Glomerular visceral epithelial cell (primary cell): ENCODE results near the gene APBB1.

Source experiments
- DNase-seq: peaks from one replicate; pipeline ENCODE4 v3.0.0-alpha.2; 2016; ENCODE audit errors: extremely low spot score

The APBB1 gene

DNA sequence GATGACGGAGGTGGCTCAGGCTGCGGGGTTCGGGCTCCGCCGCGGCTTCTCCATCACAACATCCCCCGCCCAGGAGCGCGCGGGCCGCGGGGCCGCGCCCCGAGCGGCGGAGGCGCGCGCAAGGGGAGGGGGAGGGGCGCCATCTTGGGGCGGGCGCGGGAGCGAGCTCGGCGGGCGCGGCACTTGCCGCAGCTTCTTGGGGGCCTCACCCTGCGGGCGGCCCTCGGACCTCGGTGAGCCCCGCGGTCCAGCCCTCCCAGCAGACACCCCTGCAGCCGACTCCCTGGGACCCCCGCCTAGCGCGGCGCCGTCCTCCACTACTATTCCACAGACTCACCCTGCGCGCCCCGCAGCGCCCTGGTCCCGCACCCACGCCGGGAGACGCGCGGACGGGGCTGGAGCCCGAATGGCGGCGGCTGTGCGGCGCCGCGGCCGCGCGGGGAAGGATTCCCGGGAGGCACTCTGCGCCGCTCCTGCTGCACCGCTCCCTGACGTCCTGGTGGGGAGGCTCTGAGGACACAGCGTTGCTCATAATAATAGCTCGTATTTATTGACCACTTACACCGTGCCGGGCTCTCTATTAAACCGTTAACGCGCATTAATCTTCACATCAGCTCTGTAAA is at the start of gene APBB1:
APBB1 (minus strand) TSS at position 86 of the 623 bp plus-strand sequence. CDS start 7,747 bp downstream, outside the sequence.
- peak; percentile 60 for DNase-seq

DNA sequence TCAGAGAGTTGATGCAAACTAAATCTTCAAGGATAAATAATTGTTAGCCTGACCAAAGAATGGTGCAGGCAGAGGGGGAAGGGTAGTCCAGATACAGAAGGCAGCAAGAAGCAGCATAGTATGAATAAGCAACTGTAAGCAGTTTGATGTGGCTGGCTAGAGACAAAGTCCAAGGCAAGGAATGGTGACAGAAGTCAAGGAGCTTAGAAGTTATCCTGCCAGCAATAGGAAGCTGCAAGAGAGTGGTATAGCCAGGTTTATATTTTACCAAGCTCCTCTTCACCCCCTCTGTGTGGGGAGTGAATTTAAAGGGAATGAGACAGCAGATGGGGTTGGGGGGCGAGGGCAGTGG is 40.2 kb upstream of the APBB1 start:
- no peak for DNase-seq

GRCh38 chr11:6458352-6459098 is 39.6 kb upstream of the APBB1 start:
- DNase-seq: no peak

GRCh38 chr11:6457581-6458320 is 38.9 kb upstream of the APBB1 start:
- DNase-seq: no peak

- no peak for DNase-seq
These were observed 37.6 kb upstream of the APBB1 start for GRCh38 chr11:6456361-6457073.

DNA sequence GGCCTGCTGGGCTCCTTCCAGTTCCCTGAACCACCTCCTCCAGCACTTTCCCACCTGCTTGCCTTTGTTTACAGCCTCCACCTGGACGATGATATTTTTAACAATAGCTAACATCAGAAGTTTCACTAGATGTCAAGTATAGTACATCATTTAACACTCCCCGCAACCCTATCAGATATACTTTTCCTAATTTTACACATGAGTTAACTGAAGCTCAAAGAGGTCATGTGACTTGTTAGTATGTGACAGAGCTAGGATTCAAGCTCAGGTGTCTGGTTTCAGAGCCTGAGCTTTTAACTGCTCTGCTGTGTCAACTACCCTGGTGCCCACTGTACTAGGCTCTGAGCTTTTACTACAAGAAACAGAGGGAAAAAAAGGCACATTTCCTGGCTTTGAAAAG is 36.2 kb upstream of the APBB1 start:
- DNase-seq: no peak

DNA sequence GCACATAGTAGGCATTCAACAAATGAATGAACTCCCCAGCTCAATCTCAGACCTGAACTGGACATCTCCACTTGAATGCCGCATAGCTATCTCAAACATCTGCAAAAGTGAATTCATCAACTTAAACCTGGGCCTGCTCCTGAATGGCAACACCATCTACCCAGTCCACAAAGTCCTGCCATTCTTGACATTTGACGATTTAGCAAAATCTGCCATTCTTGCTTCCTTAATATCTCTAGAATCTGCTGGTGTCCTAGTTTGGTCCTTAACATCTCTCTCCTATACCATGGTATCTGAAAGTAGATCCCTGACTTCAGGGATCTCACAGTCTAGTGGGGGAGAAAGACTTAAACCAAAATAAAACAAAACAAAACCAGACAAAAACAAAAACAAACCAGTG is 34.3 kb upstream of the APBB1 start:
- DNase-seq: no peak

DNA sequence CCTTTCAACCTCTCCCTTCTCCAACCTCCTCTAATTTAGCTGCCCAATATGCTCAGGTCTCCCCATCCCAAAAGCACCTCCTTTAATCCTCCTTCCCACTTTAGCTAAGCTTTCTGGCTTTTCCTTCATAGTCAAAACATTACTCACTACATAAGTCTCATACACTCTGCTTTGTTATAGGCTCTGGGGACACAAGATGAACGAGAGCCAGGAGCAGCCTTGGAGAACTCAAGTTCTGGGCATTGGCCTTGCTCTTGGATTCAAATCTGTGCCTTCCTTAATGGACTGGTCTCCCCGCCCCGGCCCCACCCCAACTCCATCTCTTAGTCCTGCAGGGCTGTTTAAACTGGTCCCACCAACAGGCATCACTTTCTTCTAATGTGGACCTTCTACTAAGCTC is 33.3 kb upstream of the APBB1 start:
- no peak for DNase-seq

DNA sequence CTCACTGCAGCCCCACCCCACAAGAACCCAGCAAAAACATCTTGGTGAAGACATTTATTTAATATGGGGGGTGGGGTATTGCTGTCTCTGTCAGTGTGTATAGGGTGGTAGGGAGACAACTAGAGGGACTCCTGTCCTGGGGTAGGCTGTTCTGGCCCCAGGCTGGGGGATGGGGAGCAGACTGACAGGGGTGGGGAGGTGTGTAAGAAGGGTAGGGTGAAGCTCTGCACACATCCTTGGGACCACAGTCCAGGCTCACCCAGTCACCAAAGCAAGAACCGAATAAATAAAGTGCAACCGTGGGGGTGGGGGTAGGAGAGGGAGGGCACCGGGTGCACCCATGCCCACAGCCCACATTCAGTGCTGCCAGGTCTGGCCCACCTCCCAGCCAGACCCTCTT is 29.7 kb upstream of the APBB1 start:
- DNase-seq: no peak

DNA sequence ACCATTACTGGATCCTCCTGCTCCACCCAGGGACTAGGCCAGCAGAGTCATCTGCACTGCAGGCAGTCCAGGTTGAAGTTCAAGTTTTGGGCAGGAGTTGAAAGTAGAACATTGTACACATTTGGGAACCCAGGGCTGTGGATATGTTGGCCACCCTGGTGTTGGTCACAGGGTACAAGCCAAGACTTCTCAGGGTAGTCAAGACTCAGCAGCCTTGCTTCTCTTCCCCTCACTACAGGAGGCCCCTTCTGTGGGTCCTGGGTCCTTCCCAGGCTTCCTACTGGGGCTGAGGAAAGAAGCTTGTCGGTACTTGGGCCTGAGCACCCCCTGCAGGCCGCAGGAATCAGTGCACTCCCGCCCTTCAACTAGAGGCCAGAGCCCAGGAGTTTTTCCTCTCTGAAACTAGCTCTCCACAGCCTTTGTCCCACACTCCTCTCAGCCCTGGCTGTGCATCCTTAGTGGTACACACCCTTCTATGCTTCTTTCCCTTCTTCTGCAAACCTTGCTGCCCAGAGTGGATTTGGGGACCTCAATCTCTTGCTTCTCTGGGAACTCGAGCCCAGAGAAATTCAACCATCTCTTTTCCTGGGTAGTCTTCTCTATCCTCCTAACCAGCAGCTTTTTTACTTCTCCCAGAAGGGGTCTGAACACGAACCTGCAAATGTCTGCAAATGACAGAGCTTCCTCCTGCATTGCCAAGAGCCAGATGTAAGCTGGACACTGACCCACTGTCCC is 24.5 kb upstream of the APBB1 start:
- peak; percentile 52 for DNase-seq

DNA sequence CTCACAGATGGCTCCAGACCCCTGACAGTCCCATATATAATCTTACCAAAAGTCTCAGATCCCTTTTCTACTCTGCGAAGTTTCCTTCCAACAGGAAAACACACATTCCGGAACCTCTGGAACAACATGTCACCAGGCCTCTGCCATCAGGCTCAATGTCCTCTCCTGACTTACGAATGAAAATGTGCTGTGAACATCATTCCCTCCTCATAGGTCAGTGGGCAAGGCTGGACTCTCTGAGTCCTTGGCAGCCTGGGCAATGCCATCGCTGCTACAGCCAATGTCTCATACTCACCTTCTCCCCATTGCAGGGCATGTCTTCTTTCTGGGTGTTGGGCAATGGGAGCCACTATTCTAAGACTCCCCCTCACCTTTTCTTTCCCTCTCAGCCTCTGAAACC is 23.5 kb upstream of the APBB1 start:
- no peak for DNase-seq

DNA sequence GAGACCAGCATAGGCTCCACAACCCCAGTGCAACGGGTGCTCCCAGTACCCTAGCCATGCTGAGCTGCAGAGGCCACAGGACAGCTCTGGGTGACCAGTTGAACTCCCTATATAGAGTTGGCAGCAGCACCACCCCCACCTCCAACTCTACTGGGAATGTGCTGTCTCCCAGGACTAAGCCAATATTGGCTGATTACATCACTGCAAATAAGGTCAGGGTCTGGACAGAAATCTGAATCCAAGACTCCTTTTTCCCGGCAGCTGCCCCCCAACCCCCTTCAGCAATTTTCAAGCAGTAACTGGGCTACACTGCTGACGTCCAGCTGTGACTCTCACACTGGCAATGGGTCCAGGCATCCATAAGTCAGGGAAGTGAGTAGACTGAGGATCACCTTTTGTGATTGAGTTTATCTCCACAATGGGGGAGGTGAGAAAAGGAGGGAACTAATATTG is 22.0 kb upstream of the APBB1 start, which contains the start of gene HPX:
HPX (minus strand) TSS at position 82 of the 453 bp plus-strand sequence; CDS start at position 58, 24 bp downstream.
- DNase-seq: no peak

DNA sequence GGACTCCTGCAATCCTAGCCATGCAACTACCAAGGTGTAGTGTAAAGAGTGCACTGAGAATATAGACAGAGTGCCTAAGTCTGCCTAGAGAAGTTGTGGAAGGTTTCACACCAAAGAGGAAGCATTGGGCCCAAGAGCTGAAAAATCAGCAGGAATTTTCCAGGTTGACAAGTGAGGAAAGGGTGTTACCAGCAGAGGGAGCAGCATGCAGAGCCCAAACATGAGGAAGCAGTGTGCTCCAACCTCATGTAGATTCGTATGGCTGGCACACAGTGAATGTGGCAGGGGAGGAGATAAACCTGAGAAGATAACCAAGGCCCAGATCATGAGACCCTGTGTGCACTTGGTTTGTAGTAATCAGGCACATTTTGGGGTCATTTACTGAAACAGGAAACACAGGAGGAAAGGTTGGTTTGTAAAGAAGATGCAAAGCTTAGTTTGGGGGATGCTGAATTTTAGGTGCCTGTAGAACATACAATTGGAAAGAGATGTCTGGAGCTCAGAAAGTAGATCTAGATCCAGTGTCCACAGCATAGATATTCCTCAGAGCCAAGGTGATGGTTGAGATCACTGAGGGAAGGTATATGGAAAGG is 20.2 kb upstream of the APBB1 start:
- DNase-seq: peak; percentile 50

DNA sequence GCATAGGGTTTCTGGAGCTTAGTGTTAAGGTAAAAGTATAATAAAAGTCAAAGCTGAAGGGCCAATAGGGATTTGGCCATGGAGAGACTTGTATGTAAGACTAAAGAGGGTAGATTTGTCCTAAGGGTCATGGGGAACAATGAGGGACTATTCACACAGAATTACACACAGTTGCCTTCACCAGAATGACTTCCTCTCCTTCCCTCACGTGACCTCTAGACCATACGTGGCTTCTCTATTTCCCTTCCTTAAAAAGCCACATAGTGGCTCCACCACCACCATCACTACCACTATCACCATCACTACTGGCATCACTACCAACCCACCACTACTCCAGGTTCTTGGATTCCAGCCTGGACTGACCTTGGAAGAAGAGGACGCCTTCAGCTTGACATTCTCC is 19.1 kb upstream of the APBB1 start:
- no peak for DNase-seq

DNA sequence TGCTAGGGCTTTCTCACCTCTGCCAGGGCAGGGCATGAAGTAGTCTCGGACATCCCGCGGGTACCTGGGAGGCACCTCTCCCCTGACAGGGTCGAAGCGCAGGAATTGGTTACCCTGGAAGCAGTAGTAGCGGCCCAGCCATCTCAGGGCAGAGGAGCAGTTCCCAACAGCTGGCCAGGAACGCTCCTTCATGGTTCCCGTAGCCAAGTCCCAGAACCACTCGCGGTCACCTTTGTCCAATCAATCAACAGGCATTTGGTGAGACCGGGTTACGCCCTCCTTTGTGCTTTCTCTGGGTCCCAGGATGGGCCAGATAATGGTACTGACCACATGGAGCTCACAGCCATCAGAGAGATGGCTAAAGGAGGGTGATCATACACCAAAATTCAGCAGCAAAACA is 18.5 kb upstream of the APBB1 start:
- DNase-seq: no peak

- DNase-seq: no peak
These were observed 15.2 kb upstream of the APBB1 start for GRCh38 chr11:6433998-6434660.

- peak; percentile 87 for DNase-seq
These were observed 13.0 kb upstream of the APBB1 start for GRCh38 chr11:6431861-6432260.

DNA sequence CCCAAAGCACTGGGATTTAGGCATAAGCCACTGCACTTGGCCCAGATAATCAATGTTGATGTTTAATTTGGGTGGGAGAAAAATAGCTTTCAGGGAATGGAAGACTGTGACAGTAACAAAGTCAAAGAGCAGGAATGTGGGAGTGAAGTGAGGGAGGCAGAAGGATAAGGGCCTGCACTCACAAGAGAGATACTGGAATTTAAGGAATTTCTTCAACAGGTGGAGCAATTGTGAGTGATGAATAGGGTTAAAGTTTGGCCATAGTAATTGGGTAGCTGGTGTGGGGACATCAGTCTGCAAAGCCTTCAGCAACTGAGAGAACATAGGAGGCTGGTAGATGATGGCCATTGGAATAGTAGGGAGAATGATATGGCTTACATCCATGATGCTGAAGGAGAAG is 8.6 kb upstream of the APBB1 start:
- DNase-seq: no peak

GRCh38 chr11:6420677-6421076 is 1.8 kb upstream of the APBB1 start:
- no peak for DNase-seq

DNA sequence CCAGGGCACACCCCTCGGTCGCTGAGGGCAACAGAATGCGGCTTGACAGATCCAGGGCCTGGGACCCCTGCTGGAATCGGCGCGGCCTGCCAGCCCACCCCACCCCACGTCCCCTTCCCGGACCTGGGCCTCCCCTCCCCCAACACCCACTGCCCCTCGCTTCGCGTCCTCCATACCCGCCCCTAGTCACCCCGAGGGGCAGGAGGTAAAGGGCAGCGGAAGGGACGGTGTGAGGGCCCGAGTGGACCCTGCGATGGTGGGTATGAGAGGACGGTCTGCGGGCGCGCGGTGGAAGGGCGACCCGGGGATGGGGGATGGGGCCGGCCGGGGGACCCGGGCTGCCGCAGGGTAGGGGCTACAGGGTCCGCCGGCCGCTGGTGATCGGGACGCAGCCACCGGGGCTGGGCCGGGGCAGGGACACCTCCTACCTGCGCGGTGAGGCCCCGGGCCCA is 311 bp downstream of the APBB1 start:
- no peak for DNase-seq
